ENCODE results near the gene GABRB1.
"Not testable (repeated sequence)": the region's sequence is repeated elsewhere in the genome, so short reads cannot be mapped to it uniquely, and the experiment has no call there.

GABRB1 gene

GRCh38 chr4:47215759-47216158 is 184.4 kb downstream of the GABRB1 start:
- DNase-seq, result no peak

GRCh38 chr4:47217291-47217690 is 185.9 kb downstream of the GABRB1 start:
- no peak for DNase-seq

DNA sequence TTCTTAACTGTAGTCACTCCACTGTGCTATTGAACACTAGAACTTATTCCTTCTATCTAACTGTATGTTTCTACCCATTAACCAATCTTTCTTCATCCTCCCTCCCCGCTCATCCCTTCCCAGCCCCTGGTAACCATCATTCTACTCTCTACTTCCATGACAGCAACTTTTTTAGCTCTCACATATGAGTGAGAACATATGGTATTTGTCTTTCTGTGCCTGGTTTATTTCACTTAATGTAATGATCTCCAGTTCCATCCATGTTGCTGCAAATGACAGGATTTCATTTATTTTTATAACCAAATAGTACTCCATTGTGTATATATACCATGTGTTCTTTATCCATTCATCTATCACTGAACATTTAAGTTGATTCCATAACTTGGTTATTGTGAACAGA is 186.5 kb downstream of the GABRB1 start:
- DNase-seq, result no peak

- DNase-seq, result no peak
Observed at GRCh38 chr4:47218631-47219030, 187.3 kb downstream of the GABRB1 start.

DNA sequence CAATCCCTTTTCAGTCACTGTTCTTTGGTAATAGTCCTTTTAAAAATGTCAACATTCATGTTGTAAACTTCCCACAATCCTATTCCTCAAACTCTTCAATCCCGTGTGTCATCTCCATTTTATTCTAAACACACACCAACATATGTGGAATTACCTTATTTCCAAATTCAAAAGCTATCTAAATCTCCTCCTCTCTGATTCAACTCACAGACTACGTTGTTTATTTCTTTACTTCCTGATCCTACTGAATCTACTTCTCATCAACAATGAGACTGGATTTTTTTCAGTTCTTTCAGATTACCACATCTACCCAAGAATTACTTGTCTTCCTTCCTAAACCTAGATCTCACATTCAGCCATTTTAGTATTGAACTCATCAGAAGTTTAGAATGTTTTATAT is 188.2 kb downstream of the GABRB1 start:
- DNase-seq, result no peak

DNA sequence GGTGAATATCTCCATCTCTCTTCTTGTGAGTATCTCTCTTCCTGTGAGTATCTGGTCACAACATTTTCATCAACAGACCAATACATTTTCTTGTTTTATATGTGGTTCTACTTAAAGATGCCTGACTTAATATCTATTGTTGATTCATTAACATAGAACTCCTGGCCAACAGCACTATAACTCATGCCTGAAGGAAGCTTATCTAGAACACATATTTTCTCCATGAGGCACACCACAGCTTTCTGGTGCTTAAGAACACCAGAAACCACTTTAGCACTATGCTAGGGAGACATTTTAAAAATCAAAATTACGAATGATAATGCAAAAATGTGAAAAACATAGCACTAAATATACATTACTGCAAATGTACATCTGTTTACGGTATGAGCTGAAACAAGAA is 190.4 kb downstream of the GABRB1 start:
- DNase-seq, result no peak

GRCh38 chr4:47222276-47222675 is 190.9 kb downstream of the GABRB1 start:
- DNase-seq, result no peak

- DNase-seq, result no peak
Observed at GRCh38 chr4:47224361-47224760, 193.0 kb downstream of the GABRB1 start.

- DNase-seq, result no peak
Observed at GRCh38 chr4:47235721-47236120, 204.4 kb downstream of the GABRB1 start.

GRCh38 chr4:47238667-47239066 is 207.3 kb downstream of the GABRB1 start:
- DNase-seq, result no peak

GRCh38 chr4:47239649-47240048 is 208.3 kb downstream of the GABRB1 start:
- no peak for DNase-seq

DNA sequence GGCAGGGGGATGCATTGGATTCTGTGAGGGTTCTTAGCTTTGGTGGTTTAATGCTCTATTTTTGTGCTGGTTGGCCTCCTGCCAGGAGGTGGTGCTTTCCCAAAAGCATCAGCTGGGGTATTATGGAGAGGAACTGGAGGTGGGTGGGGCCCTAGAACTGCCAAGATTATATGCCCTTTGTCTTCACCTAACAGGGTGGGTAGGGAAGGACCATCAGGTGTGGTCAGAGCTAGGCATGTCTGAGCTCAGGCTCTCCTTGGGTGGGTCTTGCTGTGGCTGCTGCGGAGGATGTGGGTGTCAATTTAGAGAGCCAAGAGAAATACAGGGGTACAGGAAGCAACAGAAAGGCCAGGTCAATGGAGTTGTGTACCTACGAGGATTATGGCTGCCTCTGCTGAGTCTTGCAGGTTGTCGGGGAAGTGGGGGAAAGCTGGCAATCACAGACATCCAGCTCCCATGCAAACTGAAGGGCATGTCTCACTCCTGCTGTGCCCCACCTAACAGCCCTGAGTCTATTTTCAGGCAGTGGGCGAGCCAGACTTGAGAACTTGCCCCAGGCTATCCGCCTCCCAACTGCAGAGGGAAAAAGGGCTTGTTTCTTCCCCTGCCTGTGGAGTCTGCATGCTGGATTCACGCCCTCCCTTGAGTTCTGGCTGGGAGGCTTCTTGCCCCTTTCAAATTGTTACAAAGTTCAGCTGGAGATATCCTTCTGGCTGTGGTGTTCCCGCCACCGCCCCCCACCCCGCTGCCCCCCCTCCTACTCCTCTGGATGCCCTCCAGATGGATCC is 220.2 kb downstream of the GABRB1 start:
- DNase-seq, result no peak

GRCh38 chr4:47263721-47264120 is 232.4 kb downstream of the GABRB1 start:
- DNase-seq, result no peak

- no peak for DNase-seq
Observed at GRCh38 chr4:47270201-47270888, 239.0 kb downstream of the GABRB1 start.

DNA sequence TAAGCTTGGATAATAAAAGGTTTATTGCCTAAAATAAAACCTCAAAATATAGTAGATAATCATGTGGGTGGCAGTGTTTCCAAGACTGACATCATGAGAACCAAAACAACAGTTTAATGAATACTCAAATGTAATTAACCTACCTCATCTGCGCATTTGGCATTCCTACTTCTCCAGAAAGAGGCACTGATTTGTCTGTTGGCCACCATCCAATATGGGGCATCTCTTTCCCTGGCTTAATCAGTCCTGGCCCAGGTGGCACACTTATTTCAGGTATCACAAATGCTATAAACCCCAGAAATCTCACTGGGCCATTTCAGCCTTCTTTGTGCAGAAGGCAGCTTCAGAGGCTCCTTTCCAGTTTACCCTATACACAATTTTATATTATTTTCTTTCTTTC is 239.9 kb downstream of the GABRB1 start:
- no peak for DNase-seq

DNA sequence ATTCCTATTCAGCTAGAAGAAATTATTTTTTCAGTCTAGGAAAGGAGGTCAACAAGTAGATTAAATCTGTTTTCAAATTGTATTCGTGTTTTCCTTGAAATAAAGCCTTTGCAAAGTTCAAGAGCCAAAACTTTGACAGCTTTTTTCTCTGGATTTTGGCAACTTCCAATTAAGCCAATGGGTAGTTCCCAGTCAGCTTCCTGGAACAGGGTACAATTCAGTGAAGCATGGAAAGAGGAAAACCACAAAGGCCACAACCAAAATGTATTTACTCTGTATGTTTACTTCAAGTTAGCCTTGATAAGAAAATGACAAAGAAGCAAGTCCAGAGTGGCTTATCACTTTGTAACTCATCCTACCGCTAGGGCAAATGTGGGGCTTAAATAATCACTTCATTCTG is 243.5 kb downstream of the GABRB1 start:
- no peak for DNase-seq

- DNase-seq, result no peak
Observed at GRCh38 chr4:47275595-47275994, 244.2 kb downstream of the GABRB1 start.

DNA sequence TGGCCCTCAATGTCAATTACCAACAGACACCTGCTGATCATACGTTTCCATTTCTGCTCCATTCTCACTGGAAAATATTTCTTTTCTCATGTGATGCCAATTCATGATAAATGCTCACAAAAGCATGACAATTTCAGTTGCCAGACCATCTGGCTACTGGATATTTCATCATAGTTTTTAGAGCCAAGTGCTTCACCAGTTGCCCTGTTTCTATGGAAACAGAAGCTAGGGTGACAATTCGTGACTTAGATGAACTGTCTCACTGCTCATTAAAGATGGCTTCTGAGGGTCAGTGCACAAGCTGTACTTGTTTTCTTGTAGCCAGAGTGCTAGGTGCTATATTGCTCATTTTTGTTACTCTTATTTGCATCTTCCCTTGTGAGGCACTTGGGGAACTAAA is 247.3 kb downstream of the GABRB1 start:
- DNase-seq, result no peak

DNA sequence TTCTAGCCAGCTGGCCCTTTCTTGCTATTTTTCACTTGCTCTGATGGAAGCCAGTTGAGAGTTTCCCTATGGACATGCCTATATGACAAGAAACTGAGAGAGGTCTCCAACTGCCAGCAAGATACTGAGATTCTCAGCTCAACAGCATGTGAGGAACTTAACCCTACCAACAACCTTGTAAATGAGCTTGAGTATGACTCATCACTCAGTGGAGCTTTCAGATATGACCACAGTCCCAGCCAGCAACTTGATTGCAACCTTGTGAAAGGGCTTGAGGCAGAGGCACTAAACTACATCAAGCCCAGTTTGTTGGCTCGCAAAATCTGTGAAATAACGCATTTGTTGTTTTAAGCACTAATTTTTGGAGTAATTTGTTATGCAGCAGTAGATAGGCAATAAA is 256.4 kb downstream of the GABRB1 start:
- no peak for DNase-seq

- no peak for DNase-seq
Observed at GRCh38 chr4:47289805-47290204, 258.4 kb downstream of the GABRB1 start.

DNA sequence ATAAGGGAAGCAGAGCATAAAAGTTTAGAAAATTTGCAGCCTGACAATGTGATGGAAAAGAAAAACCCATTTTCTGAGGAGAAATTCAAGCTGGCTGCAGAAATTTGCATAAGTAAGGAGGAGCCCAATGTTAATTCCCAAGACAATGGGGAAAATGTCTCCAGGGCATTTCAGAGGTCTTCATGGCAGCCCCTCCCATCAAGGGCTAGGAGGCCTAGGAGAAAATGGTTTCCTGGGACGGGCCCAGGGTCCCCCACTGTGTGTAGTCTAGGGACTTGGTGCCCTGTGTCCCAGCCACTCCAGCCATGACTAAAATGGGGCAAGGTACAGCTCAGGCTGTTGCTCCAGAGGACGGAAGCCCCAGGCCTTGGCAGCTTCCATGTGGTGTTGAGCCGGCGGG is 259.5 kb downstream of the GABRB1 start:
- not testable (repeated sequence) for DNase-seq

- no peak for DNase-seq
Observed at GRCh38 chr4:47309165-47309564, 277.8 kb downstream of the GABRB1 start.

GRCh38 chr4:47312170-47312569 is 280.8 kb downstream of the GABRB1 start:
- no peak for DNase-seq

- DNase-seq, result no peak
Observed at GRCh38 chr4:47313384-47313783, 282.0 kb downstream of the GABRB1 start.

GRCh38 chr4:47315346-47315745 is 284.0 kb downstream of the GABRB1 start:
- no peak for DNase-seq

Data from CD4-positive, alpha-beta T cell treated with Interleukin-10 for 1 hour (primary cell).